Panc1 (cell line): ENCODE data around the gene MGAT5B. TPM values are rescaled to one million over a fixed set of nuclear protein-coding genes. Genes with fewer than 3 reads are reported as not detected.

ENCODE experiments used
- ATAC-seq: fragments of 200-7000 bp; cut with Tn5 transposase; 2 replicates; pipeline ENCODE4 v1.9.1; 2020; ENCODE audit warnings: mild to moderate bottlenecking, moderate library complexity
- BruUV-seq: library from RNA; stranded (reverse); fragments of 400-500 nt; replicated peaks from 2 replicates; lab custom pipeline; 2021; lab: Mats Ljungman, UMichigan
- CTCF ChIA-PET: fragments of 300-600 bp; sonication (Branson Sonifier 250); formaldehyde crosslinking; loops from one replicate; lab custom pipeline; 2022; ENCODE audit warnings: antibody characterized with exemption; lab: Charles Lee
- POLR2A ChIA-PET: fragments of 300-600 bp; sonication (Branson Sonifier 250); formaldehyde crosslinking; loops from one replicate; lab custom pipeline; 2022; ENCODE audit warnings: antibody characterized with exemption; lab: Charles Lee
- DNase-seq: peaks from one replicate; pipeline ENCODE4 v3.0.0-alpha.2; 2010; ENCODE audit warnings: low read depth, low spot score
- H3K27ac ChIP-seq: 2 replicates; pipeline ENCODE4 v1.5.1; 2011; ENCODE audit warnings: mild to moderate bottlenecking, low read length, inconsistent platforms
- H3K27me3 ChIP-seq: fragments of 200-500 bp; sonication (Bioruptor generic); 2 replicates; pipeline ENCODE4 v1.6.0; 2014; ENCODE audit warnings: low read length, inconsistent platforms; ENCODE audit not compliant: control insufficient read depth, insufficient read depth
- H3K36me3 ChIP-seq: fragments of 200-500 bp; sonication (Bioruptor generic); 2 replicates; pipeline ENCODE4 v1.5.1; 2014; ENCODE audit warnings: inconsistent platforms, mild to moderate bottlenecking, low read length, moderate library complexity; ENCODE audit not compliant: control insufficient read depth, insufficient read depth
- H3K4me1 ChIP-seq: 2 replicates; pipeline ENCODE4 v1.5.1; 2011; ENCODE audit warnings: inconsistent platforms, mild to moderate bottlenecking, low read length, moderate library complexity; ENCODE audit not compliant: control insufficient read depth, insufficient read depth
- H3K4me3 ChIP-seq, 2 experiments: 2 replicates each; pipeline ENCODE4 v1.5.1; 2011 to 2012; ENCODE audit warnings: low read depth in 2 of 2, low read length in 2 of 2, mild to moderate bottlenecking in 2 of 2, inconsistent platforms in 1 of 2, moderate library complexity in 1 of 2
- H3K9me3 ChIP-seq: fragments of 200-500 bp; sonication (Bioruptor generic); 2 replicates; pipeline ENCODE4 v1.5.1; 2014; ENCODE audit warnings: low read depth, mild to moderate bottlenecking, inconsistent platforms, low read length, moderate library complexity; ENCODE audit not compliant: control insufficient read depth, insufficient read depth
- CTCF ChIP-seq: fragments of 450-650 bp; IDR thresholded peaks from 2 replicates; pipeline ENCODE4 v1.5.1; 2017; ENCODE audit warnings: mild to moderate bottlenecking
- POLR2AphosphoS5 ChIP-seq: IDR thresholded peaks from 2 replicates; pipeline ENCODE4 v1.6.1; 2012; ENCODE audit warnings: mild to moderate bottlenecking, low read depth, low read length, moderate library complexity
- REST ChIP-seq, 2 experiments: IDR thresholded peaks; 2 replicates each; pipeline ENCODE4 v1.6.1; 2011 to 2012; ENCODE audit warnings: low read depth in 2 of 2, control low read depth in 1 of 2, low read length in 1 of 2, mild to moderate bottlenecking in 1 of 2, moderate library complexity in 1 of 2; ENCODE audit not compliant: insufficient read depth in 1 of 2
- SIN3A ChIP-seq: IDR thresholded peaks from 2 replicates; pipeline ENCODE4 v1.6.1; 2012; ENCODE audit warnings: low read depth, mild to moderate bottlenecking, low read length, moderate library complexity, borderline replicate concordance; ENCODE audit not compliant: insufficient read depth
- TCF7L2 ChIP-seq: IDR thresholded peaks from 2 replicates; pipeline ENCODE4 v1.6.1; 2011; ENCODE audit warnings: mild to moderate bottlenecking, low read depth, low read length, inconsistent platforms
- in situ Hi-C: cut with HindIII; loops from 2 replicates; pipeline ENCODE4 v1.10.0; 2016; ENCODE audit warnings: low sequenced_read_pairs, low pct_unique_long_range_greater_than_20kb
- intact Hi-C: fragments of 100-400 bp; cut with micrococcal nuclease; formaldehyde crosslinking; loops from one replicate; pipeline ENCODE4 v1.10.0; 2022; ENCODE audit not compliant: unreplicated experiment
- total RNA-seq: library from RNA; stranded (reverse); gene quantifications from one replicate; pipeline ENCODE4 v1.2.1, GENCODE V29; 2021; ENCODE audit not compliant: unreplicated experiment

The MGAT5B gene
- total RNA-seq, 1 experiment from 2014 or later: 34.9 TPM

- no peak for ATAC-seq
Measured at GRCh38 chr17:76881408-76881807, 13.2 kb downstream of the MGAT5B start.

GRCh38 chr17:76881966-76882365 is 13.8 kb downstream of the MGAT5B start:
- no TSS peak for BruUV-seq
- DNase-seq: no peak
- Histone ChIP-seq H3K36me3 (no peaks in the 10 kb centered on the region), H3K27me3 (no peaks in the 10 kb centered on the region), H3K4me1 (0 out of 2 replicates have a peak, but pooled peaks cover 3% of the 10 kb centered on the region), H3K27ac (no peak overlapping the region), H3K9me3 (no peaks in the 10 kb centered on the region), H3K4me3 (no peak overlapping the region)
- in situ Hi-C loops: no loop called here
- POLR2A ChIA-PET: no interaction called here
- CTCF ChIA-PET: no interaction called here
- intact Hi-C loops: no loop called here
- TF ChIP-seq REST (IDR thresholded peaks at IDR 0.05; ENCODE audit: insufficient read depth in 1 of 2, low read depth in 2 of 2, low read length in 1 of 2) (no peak), SIN3A (no peak), POLR2AphosphoS5 (no peak), TCF7L2 (no peak), CTCF (no peak)
- ATAC-seq: no peak

More at GRCh38 chr17:76881408-76881807, 13.2 kb downstream of the MGAT5B start:
- Histone ChIP-seq H3K27ac (no peak overlapping the region), H3K27me3 (no peaks in the 10 kb centered on the region), H3K36me3 (no peaks in the 10 kb centered on the region), H3K4me3 (no peak overlapping the region), H3K4me1 (0 out of 2 replicates have a peak, but pooled peaks cover 3% of the 10 kb centered on the region), H3K9me3 (no peaks in the 10 kb centered on the region)
- intact Hi-C loops: no loop called here
- POLR2A ChIA-PET: interaction anchor here (0.6 kb wide), 1 partner anchor 30 kb away, joined by 4 read pairs; no protein-coding TSS in a partner anchor
- CTCF ChIA-PET: interaction anchor here (0.6 kb wide), 1 partner anchor 176 kb away, joined by 4 read pairs; no protein-coding TSS in a partner anchor
- no peak for TF ChIP-seq TCF7L2
- no peak for TF ChIP-seq CTCF
- TF ChIP-seq REST (IDR thresholded peaks at IDR 0.05; ENCODE audit: insufficient read depth in 1 of 2, low read depth in 2 of 2, low read length in 1 of 2): no peak
- TF ChIP-seq SIN3A: no peak
- TF ChIP-seq POLR2AphosphoS5: no peak
- no TSS peak for BruUV-seq
- DNase-seq: no peak
- in situ Hi-C loops: no loop called here
